Fibroblast of skin of left quadriceps (primary cell): ENCODE measurements around the gene LTA.

Source experiments
- DNase-seq, 2 experiments: peaks; one replicate each; pipeline ENCODE4 v3.0.0-alpha.2; 2013; ENCODE audit warnings: low read depth in 2 of 2

LTA gene

GRCh38 chr6:31572041-31572911, at the start of gene LTA:
Gene LTA (plus strand): TSS chr6:31572289. CDS start chr6:31572743, 454 bp downstream.
- no peak for DNase-seq

GRCh38 chr6:31525553-31525931, 46.5 kb upstream of the LTA start:
- DNase-seq = no peak

GRCh38 chr6:31525932-31526591, 46.0 kb upstream of the LTA start:
- DNase-seq = no peak

GRCh38 chr6:31528307-31528777, 43.7 kb upstream of the LTA start:
- no peak for DNase-seq

GRCh38 chr6:31528821-31529328, 43.2 kb upstream of the LTA start, which contains the start of gene MCCD1:
Gene MCCD1 (plus strand): TSS chr6:31528962. CDS start chr6:31529015, 53 bp downstream.
- DNase-seq = no peak

GRCh38 chr6:31529329-31530150, 42.5 kb upstream of the LTA start:
- no peak for DNase-seq

- no peak for DNase-seq
Observed at GRCh38 chr6:31530659-31531058, 41.4 kb upstream of the LTA start.

GRCh38 chr6:31531162-31531561, 40.9 kb upstream of the LTA start:
- no peak for DNase-seq

- DNase-seq = no peak
Observed at GRCh38 chr6:31531771-31532643, 40.1 kb upstream of the LTA start.

GRCh38 chr6:31532644-31533454, 39.2 kb upstream of the LTA start:
- DNase-seq = no peak

- DNase-seq = no peak
Observed at GRCh38 chr6:31533455-31533841, 38.6 kb upstream of the LTA start.

GRCh38 chr6:31534011-31534410, 38.1 kb upstream of the LTA start:
- DNase-seq = no peak

GRCh38 chr6:31534521-31535040, 37.5 kb upstream of the LTA start:
- no peak for DNase-seq

- DNase-seq = no peak
Observed at GRCh38 chr6:31535538-31536324, 36.4 kb upstream of the LTA start.

GRCh38 chr6:31538805-31539400, 33.2 kb upstream of the LTA start:
- no peak for DNase-seq

- no peak for DNase-seq
Observed at GRCh38 chr6:31540640-31541039, 31.4 kb upstream of the LTA start.

- no peak for DNase-seq
Observed at GRCh38 chr6:31541059-31541657, 30.9 kb upstream of the LTA start.
